ENCODE results near the gene SUZ12.
A peak's percentile ranks its signal among the peaks of the same experiment; 100 is the strongest.
"Not testable (repeated sequence)": the region's sequence is repeated elsewhere in the genome, so short reads cannot be mapped to it uniquely, and the experiment has no call there.

Gene SUZ12

DNA sequence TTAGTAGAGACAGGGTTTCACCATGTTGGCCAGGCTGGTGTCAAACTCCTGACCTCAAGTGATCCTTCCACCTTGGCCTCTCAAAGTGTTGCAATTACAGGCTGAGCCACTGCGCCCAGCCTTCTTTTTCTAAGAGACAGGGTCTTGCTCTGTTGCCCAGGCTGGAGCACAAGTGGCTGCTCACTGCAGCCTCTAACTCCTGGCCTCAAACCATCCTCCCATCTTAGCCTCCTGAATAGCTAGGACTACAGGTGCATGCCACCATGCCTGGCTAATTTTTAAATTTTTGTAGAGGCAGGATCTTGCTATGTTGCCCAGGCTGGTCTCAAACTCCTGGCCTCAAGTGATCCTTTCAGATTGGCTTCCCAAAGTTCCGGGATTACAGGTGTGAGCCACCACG, 15.1 kb downstream of the SUZ12 start:
- not testable (repeated sequence) for DNase-seq (ENCODE audit: low read depth in 2 of 2)

GRCh38 chr17:31964131-31964530, 27.3 kb downstream of the SUZ12 start:
- DNase-seq (ENCODE audit: low read depth in 2 of 2): not testable (repeated sequence)

GRCh38 chr17:31967648-31968047, 30.8 kb downstream of the SUZ12 start:
- DNase-seq (ENCODE audit: low read depth in 2 of 2): no peak

DNA sequence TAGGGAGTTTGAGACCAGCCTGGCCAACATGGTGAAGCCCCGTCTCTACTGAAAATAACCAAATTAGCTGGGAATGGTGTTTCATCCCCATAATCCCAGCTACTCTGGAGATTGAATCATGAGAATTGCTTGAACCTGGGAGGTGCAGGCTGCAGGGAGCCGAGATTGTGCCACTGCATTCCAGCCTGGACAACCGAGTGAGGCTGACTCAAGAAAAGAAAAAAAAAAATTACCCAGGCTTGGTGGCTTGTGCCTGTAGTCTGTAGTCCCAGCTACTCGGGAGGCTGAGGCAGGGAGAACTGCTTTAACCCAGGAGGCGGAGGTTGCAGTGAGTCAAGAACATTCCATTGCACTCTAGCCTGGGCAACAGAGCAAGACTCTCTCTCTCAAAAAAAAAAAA, 33.6 kb downstream of the SUZ12 start:
- not testable (repeated sequence) for DNase-seq (ENCODE audit: low read depth in 2 of 2)

- not testable (repeated sequence) for DNase-seq (ENCODE audit: low read depth in 2 of 2)
These were observed 37.7 kb downstream of the SUZ12 start for GRCh38 chr17:31974269-31975071.

DNA sequence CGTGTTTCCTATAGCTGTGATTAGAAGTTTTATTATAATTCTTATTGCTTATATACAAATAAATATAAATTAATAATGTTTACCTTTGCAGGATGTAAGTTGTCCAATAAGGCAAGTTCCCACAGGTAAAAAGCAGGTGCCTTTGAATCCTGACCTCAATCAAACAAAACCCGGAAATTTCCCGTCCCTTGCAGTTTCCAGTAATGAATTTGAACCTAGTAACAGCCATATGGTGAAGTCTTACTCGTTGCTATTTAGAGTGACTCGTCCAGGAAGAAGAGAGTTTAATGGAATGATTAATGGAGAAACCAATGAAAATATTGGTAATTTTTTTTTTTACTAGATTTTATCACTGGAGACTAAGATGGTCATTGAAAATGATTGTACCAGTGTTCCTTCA, 38.6 kb downstream of the SUZ12 start:
- not testable (repeated sequence) for DNase-seq (ENCODE audit: low read depth in 2 of 2)

DNA sequence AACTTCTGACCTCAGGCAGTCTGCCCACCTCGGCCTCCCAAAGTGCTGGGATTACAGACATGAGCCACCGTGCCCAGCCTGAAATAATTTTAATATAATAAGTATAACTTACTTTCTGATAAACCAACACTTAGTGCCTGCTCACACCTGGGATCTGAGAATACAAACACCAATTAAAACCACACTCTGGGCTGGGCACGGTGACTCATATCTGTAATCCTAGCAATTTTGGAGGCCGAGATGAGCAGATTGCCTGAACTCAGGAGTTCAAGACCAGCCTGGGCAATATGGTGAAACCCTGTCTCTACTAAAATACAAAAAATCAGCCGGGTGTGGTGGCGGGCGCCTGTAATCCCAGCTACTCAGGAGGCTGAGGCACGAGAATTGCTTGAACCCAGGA, 55.0 kb downstream of the SUZ12 start:
- not testable (repeated sequence) for DNase-seq (ENCODE audit: low read depth in 2 of 2)

- no peak for DNase-seq (ENCODE audit: low read depth in 2 of 2)
These were observed 60.2 kb downstream of the SUZ12 start for GRCh38 chr17:31997005-31997404.

GRCh38 chr17:32006957-32007462, 70.2 kb downstream of the SUZ12 start, which contains the start of gene LRRC37B:
LRRC37B (plus strand) TSS chr17:32007383; CDS start chr17:32021393, 14,010 bp downstream.
- DNase-seq (ENCODE audit: low read depth in 2 of 2): peak; percentile 72 to 81

DNA sequence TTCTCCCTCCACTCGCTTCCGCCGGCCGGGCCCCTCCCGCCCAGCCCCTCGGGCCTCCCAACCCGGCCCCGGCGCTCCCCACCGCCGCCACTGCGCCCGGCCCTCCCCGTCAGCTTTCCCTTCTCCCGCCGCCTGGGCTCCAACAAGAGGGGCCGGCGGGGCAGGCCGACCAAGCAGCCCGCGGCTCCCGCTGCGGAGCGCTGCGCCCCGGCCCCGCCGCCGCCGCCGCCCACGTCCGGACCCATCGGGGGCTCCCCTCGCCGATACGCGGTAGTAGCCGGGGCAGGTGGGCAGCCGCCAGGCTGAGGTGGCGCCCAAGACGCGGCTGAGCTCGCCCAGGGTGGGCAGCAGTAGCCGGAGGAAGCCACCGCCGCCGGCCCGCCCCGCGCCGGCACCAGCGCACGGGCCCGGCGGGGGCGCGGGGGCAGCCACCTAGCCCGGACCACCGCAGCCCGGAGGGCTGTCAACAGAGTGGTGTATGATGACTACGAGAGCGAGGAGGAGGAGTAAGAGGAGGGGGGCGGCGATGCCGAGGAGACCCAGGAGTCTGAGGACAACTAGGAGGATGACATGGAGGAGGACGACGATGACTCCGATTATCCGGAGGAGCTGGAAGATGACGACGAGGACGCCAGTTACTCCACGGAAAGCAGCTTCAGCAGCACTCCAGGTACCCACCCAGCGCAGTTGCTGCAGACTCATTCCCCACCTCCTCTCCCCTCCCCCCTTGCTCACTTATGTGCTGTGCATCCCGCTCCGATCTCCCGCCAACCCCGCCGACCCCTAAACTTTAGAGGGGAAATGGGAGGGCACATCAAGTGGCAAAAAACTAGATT, 70.9 kb downstream of the SUZ12 start:
- peak in 1 of 2 donors; percentile 10 for DNase-seq (ENCODE audit: low read depth in 2 of 2)

DNA sequence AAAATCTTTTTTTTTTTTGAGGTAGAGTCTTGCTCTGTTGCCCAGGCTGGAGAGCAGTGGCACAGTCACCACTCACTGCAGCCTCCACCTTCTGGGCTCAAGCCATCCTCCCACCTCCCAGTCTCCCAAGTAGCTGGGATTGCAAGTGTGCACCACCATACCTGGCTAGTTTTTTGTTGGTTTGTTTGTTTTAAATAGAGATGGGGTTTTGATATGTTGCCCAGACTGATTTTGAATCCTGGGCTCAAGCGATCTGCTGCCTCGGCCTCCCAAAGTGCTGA, 72.4 kb downstream of the SUZ12 start:
- DNase-seq (ENCODE audit: low read depth in 2 of 2): no peak

- no peak for DNase-seq (ENCODE audit: low read depth in 2 of 2)
These were observed 73.3 kb downstream of the SUZ12 start for GRCh38 chr17:32010114-32010513.

- no peak for DNase-seq (ENCODE audit: low read depth in 2 of 2)
These were observed 78.6 kb downstream of the SUZ12 start for GRCh38 chr17:32015245-32016013.

DNA sequence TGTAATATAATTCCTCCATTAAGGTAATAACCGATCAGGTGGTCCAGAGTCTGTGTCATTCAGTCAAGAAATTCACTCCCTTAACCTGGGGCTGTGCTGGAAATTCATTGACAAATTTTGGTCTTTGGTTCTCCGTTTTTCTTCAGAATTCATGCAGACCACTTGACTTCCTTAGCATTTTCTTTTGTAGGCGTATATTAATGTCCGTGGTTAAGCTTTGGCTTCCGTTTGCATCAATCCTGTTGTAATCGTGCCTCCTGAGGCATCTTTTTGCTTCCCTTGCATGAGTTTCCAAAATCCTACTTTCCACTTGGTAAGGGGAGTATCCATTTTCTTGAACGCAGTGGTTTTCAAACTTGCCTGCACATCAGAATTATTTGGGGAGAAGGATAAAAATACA, 79.4 kb downstream of the SUZ12 start:
- no peak for DNase-seq (ENCODE audit: low read depth in 2 of 2)

GRCh38 chr17:32019228-32019627, 82.4 kb downstream of the SUZ12 start:
- no peak for DNase-seq (ENCODE audit: low read depth in 2 of 2)

DNA sequence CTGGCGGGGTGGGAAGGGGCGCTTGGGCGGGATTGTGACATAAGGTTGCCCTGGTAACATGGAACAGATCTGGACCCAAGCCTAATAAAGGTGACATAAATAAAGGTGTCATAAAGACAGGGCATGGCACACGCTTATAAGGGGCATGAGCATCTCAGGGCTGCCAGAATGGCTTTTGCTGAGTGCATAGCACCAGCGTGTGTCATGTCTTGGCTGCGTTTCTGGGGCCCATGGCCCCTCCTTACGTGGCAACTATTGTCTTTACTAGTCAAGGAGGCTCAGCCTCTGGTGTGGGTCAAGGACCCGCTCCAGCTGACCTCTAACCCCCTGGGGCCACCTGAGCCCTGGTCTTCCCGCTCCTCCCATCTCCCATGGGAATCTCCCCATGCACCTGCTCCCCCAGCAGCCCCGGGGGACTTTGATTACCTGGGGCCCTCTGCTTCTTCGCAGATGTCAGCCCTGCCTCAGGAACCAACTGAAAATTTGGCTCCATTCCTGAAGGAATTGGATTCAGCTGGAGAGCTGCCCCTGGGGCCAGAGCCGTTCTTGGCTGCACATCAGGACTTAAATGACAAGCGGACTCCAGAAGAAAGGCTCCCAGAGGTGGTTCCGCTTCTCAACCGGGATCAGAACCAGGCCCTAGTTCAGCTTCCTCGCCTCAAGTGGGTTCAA, 84.3 kb downstream of the SUZ12 start:
- DNase-seq (ENCODE audit: low read depth in 2 of 2): no peak

DNA sequence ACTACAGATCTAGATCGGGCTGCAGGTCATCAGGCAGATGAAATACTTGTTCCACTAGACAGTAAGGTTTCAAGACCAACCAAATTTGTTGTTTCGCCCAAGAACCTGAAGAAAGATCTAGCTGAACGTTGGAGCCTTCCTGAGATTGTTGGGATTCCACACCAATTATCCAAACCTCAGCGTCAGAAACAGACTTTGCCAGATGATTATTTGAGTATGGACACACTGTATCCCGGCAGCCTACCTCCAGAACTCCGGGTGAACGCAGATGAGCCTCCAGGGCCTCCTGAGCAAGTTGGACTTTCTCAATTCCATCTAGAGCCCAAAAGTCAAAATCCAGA, 84.8 kb downstream of the SUZ12 start:
- no peak for DNase-seq (ENCODE audit: low read depth in 2 of 2)

- DNase-seq (ENCODE audit: low read depth in 2 of 2): not testable (repeated sequence)
These were observed 85.7 kb downstream of the SUZ12 start for GRCh38 chr17:32022554-32022953.

DNA sequence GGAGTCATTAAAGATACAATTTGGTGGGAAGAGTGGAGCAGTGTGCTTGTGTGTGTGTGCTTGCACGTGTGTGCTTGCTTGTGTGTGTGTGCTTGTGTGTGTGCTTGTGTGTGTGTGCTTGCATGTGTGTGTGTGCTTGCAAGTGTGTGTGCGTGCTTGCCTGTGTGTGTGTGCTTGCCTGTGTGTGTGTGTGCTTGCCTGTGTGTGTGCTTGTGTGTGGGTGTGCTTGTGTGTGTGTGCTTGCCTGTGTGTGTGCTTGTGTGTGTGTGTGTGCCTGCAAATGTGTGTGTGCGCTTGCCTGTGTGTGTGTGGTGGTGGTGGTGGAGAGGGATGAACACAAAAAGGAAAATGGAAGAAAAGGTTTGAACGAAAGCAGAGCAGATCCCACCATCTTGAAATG, 90.5 kb downstream of the SUZ12 start:
- not testable (repeated sequence) for DNase-seq (ENCODE audit: low read depth in 2 of 2)

- DNase-seq (ENCODE audit: low read depth in 2 of 2): no peak
These were observed 96.4 kb downstream of the SUZ12 start for GRCh38 chr17:32033223-32033622.

- not testable (repeated sequence) for DNase-seq (ENCODE audit: low read depth in 2 of 2)
These were observed 97.0 kb downstream of the SUZ12 start for GRCh38 chr17:32033812-32034211.

GRCh38 chr17:32040246-32040645, 103.4 kb downstream of the SUZ12 start:
- not testable (repeated sequence) for DNase-seq (ENCODE audit: low read depth in 2 of 2)

All from stimulated activated CD8-positive, alpha-beta memory T cell treated with anti-CD3 and anti-CD28 coated beads, Interleukin-7, amount 100 ng/mL, for 4 hours (primary cell).